Activated naive CD4-positive, alpha-beta T cell treated with anti-CD3 and anti-CD28 coated beads, Interleukin-2, amount 10 ng/mL, durations not matched to agents 7 days and 5 days (primary cell): ENCODE measurements around the gene RAB41.
"Not testable (repeated sequence)": the region's sequence is repeated elsewhere in the genome, so short reads cannot be mapped to it uniquely, and the experiment has no call there.

Experiments
- CTCF ChIA-PET: fragments of 350-600 bp; sonication (Branson Sonifier 250); formaldehyde crosslinking; loops from one replicate; lab custom pipeline; 2021; ENCODE audit warnings: antibody characterized with exemption; lab: Charles Lee
- DNase-seq: peaks from one replicate; pipeline ENCODE4 v3.0.0-alpha.2; 2020
- H3K27ac Mint-ChIP-seq: one replicate; pipeline ENCODE4 v1.8.0; 2021; ENCODE audit warnings: mild to moderate bottlenecking, moderate library complexity, mixed read lengths
- H3K27me3 Mint-ChIP-seq: one replicate; pipeline ENCODE4 v1.8.0; 2021; ENCODE audit warnings: mild to moderate bottlenecking, mixed read lengths
- H3K36me3 Mint-ChIP-seq: one replicate; pipeline ENCODE4 v1.8.0; 2021; ENCODE audit warnings: mixed read lengths
- H3K4me1 Mint-ChIP-seq: one replicate; pipeline ENCODE4 v1.8.0; 2021; ENCODE audit warnings: mixed read lengths
- H3K4me3 Mint-ChIP-seq: one replicate; pipeline ENCODE4 v1.8.0; 2021; ENCODE audit warnings: mild to moderate bottlenecking, moderate library complexity, mixed read lengths
- H3K9me3 Mint-ChIP-seq: one replicate; pipeline ENCODE4 v1.8.0; 2021; ENCODE audit warnings: mixed read lengths

Gene RAB41

DNA sequence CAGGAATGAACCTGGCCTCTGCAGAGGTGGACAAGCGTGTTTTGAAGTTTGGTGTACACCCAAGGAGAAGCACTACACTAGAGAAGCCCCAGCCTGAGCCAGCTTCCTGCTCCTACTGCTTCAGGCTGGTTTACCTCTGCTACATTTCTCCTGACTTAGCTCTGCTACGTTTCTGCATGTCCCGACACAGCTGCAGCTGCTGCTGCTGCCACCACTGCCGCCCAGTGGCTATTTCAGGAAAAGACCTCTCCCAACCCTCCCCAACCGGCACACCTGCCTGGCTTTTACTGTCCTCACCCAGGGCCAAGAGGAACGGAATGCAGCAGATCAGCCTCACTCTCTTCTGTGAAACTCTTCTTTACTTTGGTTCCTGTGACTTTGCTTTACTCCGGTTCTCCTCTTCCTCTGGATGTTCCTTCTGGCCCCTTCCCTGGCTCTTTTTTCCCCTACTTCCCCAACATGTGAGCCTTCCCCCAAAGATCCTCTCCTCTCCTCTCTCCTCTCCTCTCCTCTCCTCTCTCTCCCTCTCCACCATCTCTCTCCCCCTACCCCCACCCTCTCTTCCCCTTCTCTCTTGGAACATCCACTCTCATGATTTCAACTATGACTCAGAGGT, 18.9 kb upstream of the RAB41 start:
- Mint-ChIP-seq H3K36me3 (no peaks in the 10 kb centered on the region), H3K27me3 (peaks cover 3% of the 10 kb centered on the region), H3K4me1 (no peaks in the 10 kb centered on the region), H3K27ac (no peak overlapping the region), H3K9me3 (no peaks in the 10 kb centered on the region), H3K4me3 (no peak overlapping the region)
- CTCF ChIA-PET: interaction anchor here (1.2 kb wide), 1 partner anchor 130 kb away, joined by 4 read pairs; the partner anchor contains the start of gene IGBP1
- DNase-seq: peak; percentile 42

DNA sequence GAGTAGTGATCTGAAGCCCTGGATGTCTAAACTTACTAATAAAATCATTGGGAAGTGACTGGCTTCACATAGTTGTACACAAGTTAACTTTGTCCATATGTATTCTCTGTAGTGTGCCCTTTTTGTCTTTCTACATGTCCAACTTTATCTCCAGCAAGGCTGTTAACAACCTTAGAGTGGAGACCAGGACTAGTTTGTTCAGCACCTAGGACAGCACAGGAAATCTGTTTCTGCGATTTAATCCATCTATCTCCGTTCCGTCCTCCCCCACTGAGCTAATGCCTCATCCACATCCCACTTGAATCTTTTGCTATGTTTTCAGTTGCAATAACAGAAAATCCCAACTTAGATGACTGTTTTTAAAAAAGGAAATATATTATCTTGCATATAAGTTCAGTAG, 17.2 kb upstream of the RAB41 start:
- H3K27ac Mint-ChIP-seq: no peak overlapping the region
- no peaks in the 10 kb centered on the region for H3K36me3 Mint-ChIP-seq
- DNase-seq: no peak
- CTCF ChIA-PET: no interaction called here
- no peaks in the 10 kb centered on the region for H3K4me1 Mint-ChIP-seq
- H3K9me3 Mint-ChIP-seq: no peaks in the 10 kb centered on the region
- no peak overlapping the region for H3K4me3 Mint-ChIP-seq
- H3K27me3 Mint-ChIP-seq: peaks cover 3% of the 10 kb centered on the region

DNA sequence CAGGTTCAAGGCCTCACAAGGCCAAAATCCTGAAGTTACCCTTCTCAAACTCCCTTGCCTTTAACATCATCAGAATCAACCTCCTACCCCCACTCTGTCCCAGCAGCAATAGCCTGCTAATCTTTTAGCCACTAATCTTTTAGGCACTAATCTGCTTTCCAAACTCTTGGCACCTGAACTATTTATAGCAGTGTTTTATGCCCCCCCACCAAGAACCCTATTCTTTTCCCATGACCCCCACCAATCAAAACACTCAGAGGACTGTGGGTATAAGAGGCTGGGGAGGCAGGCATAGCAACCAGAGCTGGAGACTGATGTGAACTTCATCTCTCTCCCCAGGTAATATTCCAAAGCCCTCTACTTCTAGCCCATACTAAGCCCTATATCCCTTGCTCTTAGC, 13.9 kb upstream of the RAB41 start, which contains the start of gene ARR3:
ARR3 (plus strand) TSS at position 301 of the 400 bp plus-strand sequence. CDS start 1,052 bp downstream, outside the sequence.
- H3K27me3 Mint-ChIP-seq: no peaks in the 10 kb centered on the region
- CTCF ChIA-PET: no interaction called here
- no peak for DNase-seq
- no peaks in the 10 kb centered on the region for H3K4me1 Mint-ChIP-seq
- no peaks in the 10 kb centered on the region for H3K9me3 Mint-ChIP-seq
- H3K36me3 Mint-ChIP-seq: no peaks in the 10 kb centered on the region
- no peak within 1 kb of the TSS for H3K27ac Mint-ChIP-seq
- H3K4me3 Mint-ChIP-seq: no peak within 1 kb of the TSS

DNA sequence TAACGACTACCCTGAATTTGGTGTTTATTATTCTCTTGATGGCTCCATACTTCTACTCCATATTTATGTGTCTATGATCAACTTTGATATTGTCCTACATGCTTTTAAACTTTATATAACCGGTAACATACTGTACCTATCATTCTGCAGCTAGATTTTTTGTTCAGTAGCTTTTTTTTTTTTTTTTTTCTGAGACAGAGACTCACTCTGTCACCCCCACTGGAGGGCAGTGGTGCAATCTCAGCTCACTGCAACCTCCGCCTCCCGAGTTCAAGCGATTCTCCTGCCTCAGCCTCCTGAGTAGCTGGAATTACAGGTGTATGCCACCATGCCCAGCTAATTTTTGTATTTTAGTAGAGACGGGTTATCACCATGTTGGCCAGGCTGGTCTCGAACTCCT, 7.9 kb upstream of the RAB41 start:
- not testable (repeated sequence) for H3K27ac Mint-ChIP-seq, DNase-seq, H3K36me3 Mint-ChIP-seq, H3K27me3 Mint-ChIP-seq, H3K4me3 Mint-ChIP-seq, H3K4me1 Mint-ChIP-seq, H3K9me3 Mint-ChIP-seq
- CTCF ChIA-PET: interaction anchor here (0.6 kb wide), 1 partner anchor 15 kb away, joined by 3 read pairs; no protein-coding TSS in a partner anchor

DNA sequence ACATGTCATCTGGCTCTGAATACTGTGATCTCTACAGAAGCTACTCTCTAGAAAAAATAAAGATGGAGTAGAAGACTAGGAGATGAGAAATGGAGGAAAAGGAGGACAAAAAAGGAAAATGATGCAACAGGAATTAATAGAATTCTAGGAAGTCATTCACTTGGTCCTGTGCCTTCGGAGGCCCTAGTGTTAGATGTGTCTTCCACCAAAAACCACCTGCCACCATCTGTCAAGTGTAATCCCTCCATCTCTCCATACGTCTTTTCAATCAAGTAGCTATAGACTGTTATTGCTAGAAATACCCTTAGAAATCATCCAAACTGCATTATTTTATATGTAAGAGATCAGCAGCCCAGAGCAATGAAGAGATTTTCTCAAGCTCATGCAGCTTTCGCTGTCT, 2.9 kb upstream of the RAB41 start:
- CTCF ChIA-PET: no interaction called here
- Mint-ChIP-seq H3K9me3 (no peaks in the 10 kb centered on the region), H3K27ac (no peak overlapping the region), H3K4me1 (no peaks in the 10 kb centered on the region), H3K4me3 (no peak overlapping the region), H3K36me3 (peaks cover 4% of the 10 kb centered on the region), H3K27me3 (no peaks in the 10 kb centered on the region)
- DNase-seq: no peak

DNA sequence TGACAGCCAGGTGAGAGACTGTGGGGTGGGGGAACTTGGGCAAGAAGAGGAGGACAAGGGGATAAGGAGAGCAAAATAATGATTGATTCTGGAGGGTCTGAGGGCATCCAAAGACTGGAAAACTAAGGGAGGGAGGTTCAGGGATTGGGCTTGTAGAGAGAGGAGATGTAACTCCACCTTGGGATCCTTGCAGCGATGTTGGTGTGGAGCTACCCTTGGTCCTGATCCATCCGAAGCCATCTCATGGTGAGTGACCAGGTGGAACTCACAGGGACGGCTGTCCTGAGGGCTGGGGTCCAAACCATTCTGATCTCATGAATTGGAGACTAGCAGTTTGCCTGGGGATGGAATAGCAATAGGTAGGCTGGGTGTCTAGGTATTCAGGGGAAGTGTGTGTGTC, 1.4 kb upstream of the RAB41 start:
- H3K4me1 Mint-ChIP-seq: no peaks in the 10 kb centered on the region
- no peaks in the 10 kb centered on the region for H3K27me3 Mint-ChIP-seq
- CTCF ChIA-PET: no interaction called here
- DNase-seq: no peak
- no peak overlapping the region for H3K27ac Mint-ChIP-seq
- no peak overlapping the region for H3K4me3 Mint-ChIP-seq
- no peaks in the 10 kb centered on the region for H3K9me3 Mint-ChIP-seq
- H3K36me3 Mint-ChIP-seq: peaks cover 9% of the 10 kb centered on the region

DNA sequence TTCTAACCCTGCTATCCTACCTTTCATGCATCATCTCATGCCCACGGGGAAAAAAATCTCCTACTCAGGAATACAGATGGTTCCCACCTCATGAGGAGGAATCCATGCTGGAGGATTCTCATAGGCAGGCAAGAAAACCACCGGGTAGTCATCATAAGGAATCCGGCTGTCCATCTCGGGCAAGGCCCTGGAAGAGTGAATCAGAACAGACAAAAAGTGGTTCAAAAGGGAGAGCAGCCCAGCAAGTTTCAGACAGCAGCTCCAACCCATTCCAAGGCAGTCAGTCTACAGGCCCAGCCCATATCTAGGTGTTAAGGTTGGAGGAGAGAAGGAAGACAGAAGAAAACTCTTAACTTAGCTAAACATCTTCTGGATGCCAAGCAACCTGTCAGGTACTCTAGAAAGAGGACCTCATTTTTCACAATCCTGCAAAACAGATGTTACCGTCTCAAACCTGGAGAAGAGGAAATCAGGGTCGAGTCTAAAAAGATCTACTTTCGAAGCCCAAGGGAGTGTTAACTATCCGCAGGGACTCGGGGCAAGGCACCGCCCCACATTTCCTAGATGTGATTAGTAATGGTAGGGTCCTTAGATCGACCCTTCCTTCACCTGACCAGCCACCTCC, 7.3 kb downstream of the RAB41 start:
- Mint-ChIP-seq H3K27ac (peak overlapping the region; percentile 91), H3K27me3 (no peaks in the 10 kb centered on the region), H3K36me3 (peaks cover 31% of the 10 kb centered on the region), H3K4me3 (peak overlapping the region; percentile 90), H3K9me3 (no peaks in the 10 kb centered on the region), H3K4me1 (peaks cover 35% of the 10 kb centered on the region)
- DNase-seq: no peak
- CTCF ChIA-PET: no interaction called here

DNA sequence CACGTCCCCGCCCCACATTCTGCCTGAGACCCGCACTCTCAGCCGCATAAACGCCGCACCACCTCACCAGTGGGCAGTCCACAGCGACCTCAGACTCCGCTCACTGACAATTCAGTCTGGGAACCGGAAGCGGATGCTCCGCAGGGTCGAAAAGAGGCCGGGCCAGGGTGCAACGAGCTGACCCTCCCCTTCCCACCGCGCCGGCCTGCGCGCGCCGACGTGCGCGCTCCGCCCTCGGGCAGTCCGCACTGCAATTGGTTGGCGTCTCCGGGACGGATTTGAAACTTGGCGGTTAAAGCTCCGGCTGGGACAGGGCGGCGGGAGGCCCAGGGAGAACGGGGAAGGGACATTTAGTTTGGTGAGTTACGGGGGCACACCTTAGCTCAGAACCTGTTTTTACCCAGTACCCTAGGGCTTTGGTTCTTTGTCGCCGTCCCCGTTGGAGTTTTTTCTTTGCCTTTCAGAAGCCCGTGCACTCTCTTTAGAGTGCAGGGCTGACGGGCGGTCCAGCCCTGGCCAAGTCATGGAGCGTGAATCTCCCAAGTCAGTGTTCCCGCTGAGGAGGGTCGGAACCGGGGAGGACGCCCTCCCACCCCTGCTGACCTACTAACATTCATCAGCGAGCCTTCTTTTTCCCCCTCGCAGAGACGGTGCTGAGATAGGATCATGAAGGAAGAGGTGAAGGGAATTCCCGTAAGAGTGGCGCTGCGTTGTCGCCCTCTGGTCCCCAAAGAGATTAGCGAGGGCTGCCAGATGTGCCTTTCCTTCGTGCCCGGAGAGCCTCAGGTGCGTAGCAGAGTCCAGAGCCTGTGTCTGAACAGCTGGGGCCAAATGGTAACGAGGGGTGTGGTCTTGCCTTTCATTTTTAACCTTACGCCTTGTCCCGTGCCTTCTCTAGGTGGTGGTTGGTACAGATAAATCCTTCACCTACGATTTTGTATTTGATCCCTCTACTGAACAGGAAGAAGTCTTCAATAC, 8.1 kb downstream of the RAB41 start, which contains the start of the genes KIF4A and PDZD11:
KIF4A (plus strand) TSS at position 312 of the 978 bp plus-strand sequence; CDS start at position 667, 355 bp downstream.
PDZD11 (minus strand) TSS at position 135 of the 978 bp plus-strand sequence. CDS start 586 bp downstream, outside the sequence.
- H3K9me3 Mint-ChIP-seq: no peaks in the 10 kb centered on the region
- peak; percentile 88 for DNase-seq
- H3K36me3 Mint-ChIP-seq: peaks cover 26% of the 10 kb centered on the region
- peak within 1 kb of the TSS; percentile 91 for H3K27ac Mint-ChIP-seq
- no peaks in the 10 kb centered on the region for H3K27me3 Mint-ChIP-seq
- peaks cover 35% of the 10 kb centered on the region for H3K4me1 Mint-ChIP-seq
- H3K4me3 Mint-ChIP-seq: peak within 1 kb of the TSS; percentile 90
- CTCF ChIA-PET: no interaction called here

DNA sequence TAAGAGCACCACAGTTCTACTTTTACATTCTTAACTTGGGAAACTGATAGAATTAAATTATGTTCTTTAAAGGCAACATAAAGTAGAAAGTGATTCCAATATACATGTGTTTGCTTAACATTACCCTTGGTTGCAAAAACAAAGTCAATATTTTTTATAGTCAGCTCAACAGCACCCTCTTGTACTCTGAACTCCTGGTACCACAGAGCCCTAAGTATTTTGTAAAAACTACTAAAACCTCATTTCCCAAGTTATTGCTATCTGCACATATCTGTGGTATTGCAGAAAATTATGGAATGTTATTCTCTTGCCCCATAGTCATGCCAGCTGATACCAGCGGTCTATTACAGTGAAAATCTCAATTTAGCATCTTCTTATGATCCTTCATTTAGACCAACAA, 10.8 kb downstream of the RAB41 start:
- Mint-ChIP-seq H3K27ac (no peak overlapping the region), H3K4me3 (no peak overlapping the region), H3K9me3 (no peaks in the 10 kb centered on the region), H3K36me3 (peaks cover 22% of the 10 kb centered on the region), H3K27me3 (no peaks in the 10 kb centered on the region), H3K4me1 (peaks cover 35% of the 10 kb centered on the region)
- DNase-seq: no peak
- CTCF ChIA-PET: no interaction called here

DNA sequence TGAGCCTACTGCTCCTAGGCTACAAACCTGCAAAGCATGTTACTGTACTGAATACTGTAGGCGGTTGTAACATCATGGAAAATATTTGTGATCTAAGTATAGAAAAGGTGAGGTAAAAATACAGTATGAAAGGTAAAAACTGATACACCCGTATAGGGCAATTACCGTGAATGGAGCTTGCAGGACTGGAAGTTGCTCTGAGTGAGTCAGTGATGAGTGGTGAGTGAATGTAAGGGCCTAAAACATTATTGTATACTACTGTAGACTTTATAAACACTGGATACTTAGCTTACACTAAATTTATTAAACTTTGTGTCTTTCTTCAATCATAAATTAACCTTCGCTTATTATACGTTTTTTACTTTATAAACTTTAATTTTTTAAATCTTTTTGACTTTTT, 11.6 kb downstream of the RAB41 start:
- no peak overlapping the region for H3K27ac Mint-ChIP-seq

DNA sequence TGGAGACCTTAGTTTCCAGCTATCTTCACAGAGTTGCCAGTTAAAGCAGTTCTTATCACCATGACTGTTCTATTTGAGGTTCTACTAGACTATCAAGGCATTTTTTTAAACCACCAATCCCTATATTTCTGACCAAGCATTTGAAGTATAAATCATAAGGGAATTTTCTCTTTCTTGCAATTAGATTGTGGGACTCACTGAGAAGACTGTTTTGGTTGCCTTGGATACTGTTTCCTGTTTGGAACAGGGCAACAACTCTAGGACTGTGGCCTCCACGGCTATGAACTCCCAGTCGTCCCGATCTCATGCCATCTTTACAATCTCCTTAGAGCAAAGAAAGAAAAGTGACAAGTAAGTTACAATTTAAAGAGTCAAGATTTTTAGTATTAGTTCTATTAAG, 19.7 kb downstream of the RAB41 start:
- CTCF ChIA-PET: no interaction called here
- H3K27me3 Mint-ChIP-seq: no peaks in the 10 kb centered on the region
- H3K27ac Mint-ChIP-seq: no peak overlapping the region
- peaks cover 3% of the 10 kb centered on the region for H3K4me1 Mint-ChIP-seq
- peaks cover 51% of the 10 kb centered on the region for H3K36me3 Mint-ChIP-seq
- no peaks in the 10 kb centered on the region for H3K9me3 Mint-ChIP-seq
- DNase-seq: no peak
- no peak overlapping the region for H3K4me3 Mint-ChIP-seq

More for the DNA sequence above, 11.6 kb downstream of the RAB41 start:
- no peaks in the 10 kb centered on the region for H3K9me3 Mint-ChIP-seq
- H3K4me1 Mint-ChIP-seq: peaks cover 33% of the 10 kb centered on the region
- CTCF ChIA-PET: no interaction called here
- no peak overlapping the region for H3K4me3 Mint-ChIP-seq
- no peak for DNase-seq
- no peaks in the 10 kb centered on the region for H3K27me3 Mint-ChIP-seq
- H3K36me3 Mint-ChIP-seq: peaks cover 21% of the 10 kb centered on the region

DNA sequence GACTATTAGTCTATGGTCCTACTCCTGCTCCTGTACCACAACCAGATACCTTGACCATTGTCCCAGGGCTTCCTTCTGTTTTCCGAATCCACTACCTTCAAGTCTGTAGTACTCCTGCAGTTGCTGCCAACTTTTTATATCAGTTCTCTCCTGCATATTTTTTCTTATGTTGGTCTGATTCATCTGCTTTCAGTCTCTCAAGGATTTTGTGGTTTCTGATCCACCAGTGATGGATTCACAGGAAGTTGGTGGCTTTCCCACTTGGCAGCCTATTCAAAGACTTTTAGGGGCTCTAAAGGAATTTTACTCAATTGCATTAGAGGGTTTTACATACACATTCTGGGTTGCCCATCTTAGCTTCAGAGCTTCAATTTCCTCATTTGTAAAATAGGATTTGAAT, 31.5 kb downstream of the RAB41 start:
- Mint-ChIP-seq H3K27me3 (no peaks in the 10 kb centered on the region), H3K36me3 (peaks cover 26% of the 10 kb centered on the region), H3K4me1 (no peaks in the 10 kb centered on the region), H3K27ac (no peak overlapping the region), H3K4me3 (no peak overlapping the region), H3K9me3 (no peaks in the 10 kb centered on the region)
- DNase-seq: no peak
- CTCF ChIA-PET: no interaction called here

DNA sequence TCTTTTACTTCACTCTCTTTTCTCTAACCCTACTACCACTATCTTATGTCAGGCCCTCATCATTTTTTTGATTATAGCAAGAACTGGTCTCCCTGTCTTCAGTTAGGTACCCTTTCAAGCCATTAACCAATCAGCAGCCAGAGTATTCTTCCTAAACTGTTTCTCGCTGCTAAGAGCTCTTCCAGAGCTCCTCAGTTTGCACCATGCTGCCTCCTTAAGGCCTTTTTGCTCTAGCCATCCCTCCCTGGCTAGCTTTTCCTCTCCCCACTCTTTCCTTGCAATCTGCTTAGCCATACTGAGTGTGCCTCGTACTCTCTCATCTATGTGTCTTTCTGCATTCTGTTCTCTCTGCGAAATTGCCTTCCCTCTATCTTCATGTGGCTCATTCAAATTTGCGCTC, 40.8 kb downstream of the RAB41 start:
- Mint-ChIP-seq H3K27me3 (no peaks in the 10 kb centered on the region), H3K4me1 (no peaks in the 10 kb centered on the region), H3K36me3 (peaks cover 16% of the 10 kb centered on the region), H3K4me3 (no peak overlapping the region), H3K27ac (no peak overlapping the region), H3K9me3 (no peaks in the 10 kb centered on the region)
- DNase-seq: no peak
- CTCF ChIA-PET: no interaction called here

DNA sequence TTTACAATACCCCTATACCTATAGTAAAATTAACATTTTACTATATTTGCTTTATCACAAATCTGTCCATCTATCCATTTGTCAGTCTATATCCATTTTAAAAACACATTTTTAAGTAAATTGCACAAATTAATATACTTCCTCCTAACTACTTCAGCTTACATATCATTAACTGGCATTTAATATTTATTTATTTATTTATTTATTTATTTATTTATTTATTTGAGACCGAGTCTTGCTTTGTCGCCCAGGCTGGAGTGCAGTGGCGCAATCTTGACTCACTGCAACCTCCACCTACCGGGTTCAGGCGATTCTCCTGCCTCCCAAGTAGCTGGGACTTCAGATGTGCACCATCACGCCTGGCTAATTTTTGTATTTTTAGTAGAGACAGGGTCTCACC, 41.7 kb downstream of the RAB41 start:
- H3K4me1 Mint-ChIP-seq, H3K27me3 Mint-ChIP-seq, CTCF ChIA-PET, H3K4me3 Mint-ChIP-seq, H3K9me3 Mint-ChIP-seq, DNase-seq, H3K27ac Mint-ChIP-seq: not testable (repeated sequence)
- H3K36me3 Mint-ChIP-seq: peaks cover 17% of the 10 kb centered on the region
